Measurements from ENCODE around the gene EIF4B. TPM values are rescaled to one million over a fixed set of nuclear protein-coding genes. Genes with fewer than 3 reads are reported as not detected.

The EIF4B gene
- total RNA-seq, 2 donors from 2014 or later = 398 to 455 TPM

DNA sequence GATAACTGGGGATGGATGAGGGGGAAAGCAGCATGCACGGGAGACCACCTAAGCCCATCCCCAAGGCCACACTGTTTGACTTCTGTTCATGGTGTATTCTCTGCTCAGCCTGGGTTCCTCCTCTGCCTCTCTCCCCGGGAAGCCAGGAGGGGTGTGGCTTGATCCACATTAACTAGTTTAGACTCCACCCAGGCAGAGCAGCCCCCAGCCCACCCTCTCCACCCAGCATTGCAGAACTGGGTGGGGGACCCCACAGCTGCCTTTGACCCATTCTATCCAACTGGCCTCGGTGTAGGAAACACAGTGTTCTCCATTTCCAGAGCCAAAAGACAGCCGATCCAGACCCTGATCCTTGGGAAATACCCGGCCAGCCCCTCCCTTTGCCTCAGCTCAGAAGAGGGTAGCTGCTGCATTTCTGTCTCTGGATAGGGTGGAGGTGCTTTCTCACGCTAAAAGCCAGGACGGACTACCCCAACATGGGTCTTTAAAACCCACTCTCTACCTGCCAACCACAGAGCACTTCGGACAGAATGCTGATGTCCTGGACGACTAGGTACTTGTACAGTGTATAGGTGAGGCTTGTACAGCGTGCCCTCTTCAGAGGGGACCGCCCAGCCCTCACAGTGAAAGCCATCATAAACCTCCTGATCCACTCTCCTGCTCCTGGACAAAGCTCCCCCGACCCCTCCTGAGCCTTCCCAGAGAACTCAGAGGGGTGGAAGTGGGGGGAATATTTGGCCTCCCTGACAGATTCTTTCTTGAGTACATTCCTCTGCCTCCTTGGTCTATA, 63.6 kb downstream of the EIF4B start:
- H3K9ac ChIP-seq (ENCODE audit: low read depth in 2 of 2, low read length in 2 of 2) = no peak overlapping the region
- TF ChIP-seq, protein P1, sequence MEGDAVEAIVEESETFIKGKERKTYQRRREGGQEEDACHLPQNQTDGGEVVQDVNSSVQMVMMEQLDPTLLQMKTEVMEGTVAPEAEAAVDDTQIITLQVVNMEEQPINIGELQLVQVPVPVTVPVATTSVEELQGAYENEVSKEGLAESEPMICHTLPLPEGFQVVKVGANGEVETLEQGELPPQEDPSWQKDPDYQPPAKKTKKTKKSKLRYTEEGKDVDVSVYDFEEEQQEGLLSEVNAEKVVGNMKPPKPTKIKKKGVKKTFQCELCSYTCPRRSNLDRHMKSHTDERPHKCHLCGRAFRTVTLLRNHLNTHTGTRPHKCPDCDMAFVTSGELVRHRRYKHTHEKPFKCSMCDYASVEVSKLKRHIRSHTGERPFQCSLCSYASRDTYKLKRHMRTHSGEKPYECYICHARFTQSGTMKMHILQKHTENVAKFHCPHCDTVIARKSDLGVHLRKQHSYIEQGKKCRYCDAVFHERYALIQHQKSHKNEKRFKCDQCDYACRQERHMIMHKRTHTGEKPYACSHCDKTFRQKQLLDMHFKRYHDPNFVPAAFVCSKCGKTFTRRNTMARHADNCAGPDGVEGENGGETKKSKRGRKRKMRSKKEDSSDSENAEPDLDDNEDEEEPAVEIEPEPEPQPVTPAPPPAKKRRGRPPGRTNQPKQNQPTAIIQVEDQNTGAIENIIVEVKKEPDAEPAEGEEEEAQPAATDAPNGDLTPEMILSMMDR (IDR thresholded peaks at IDR 0.05) = no peak
- H3K9me3 ChIP-seq = no peaks in the 10 kb centered on the region
- no peak overlapping the region for H3K27ac ChIP-seq
- H3K27me3 ChIP-seq = no peaks in the 10 kb centered on the region
- H3K36me3 ChIP-seq = peaks cover 6% of the 10 kb centered on the region
- peak; percentile 24 for DNase-seq
- no peak overlapping the region for H3K4me3 ChIP-seq
- H3K4me1 ChIP-seq = no peaks in the 10 kb centered on the region
- intact Hi-C loops (cut with DNase I) = loop anchor here (5.0 kb wide), 1 partner anchor 127 kb away; no protein-coding TSS in a partner anchor

DNA sequence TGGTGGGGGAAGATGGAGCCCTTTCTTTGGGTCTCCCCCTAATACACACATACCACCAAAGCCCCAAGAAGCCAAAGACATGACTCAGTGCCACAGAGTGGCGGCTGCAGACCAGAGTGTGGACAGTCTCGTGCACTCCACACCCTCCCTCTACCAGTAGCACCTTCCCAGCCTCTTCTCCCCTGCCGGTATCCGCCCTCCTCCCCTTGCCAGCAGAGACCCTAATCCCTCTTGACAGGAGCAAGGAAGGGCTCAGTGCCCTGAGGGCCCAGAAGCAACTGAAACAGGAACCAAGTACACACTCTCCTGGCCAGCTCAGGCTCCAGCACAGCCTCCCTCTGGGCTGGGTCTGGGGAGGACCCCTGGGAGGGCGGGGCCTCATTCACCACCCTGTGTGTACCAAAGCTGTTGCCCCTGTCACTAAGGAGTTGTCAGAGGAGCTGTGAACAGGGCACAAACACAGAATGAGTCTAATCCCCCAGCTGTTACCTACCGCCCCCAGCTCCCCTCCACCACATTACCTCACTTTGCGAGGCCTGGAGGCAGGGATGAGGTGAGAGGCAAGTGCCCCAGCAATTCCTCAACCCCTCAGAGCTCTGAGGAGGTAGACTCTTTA, 64.7 kb downstream of the EIF4B start:
- Histone ChIP-seq H3K27me3 (no peaks in the 10 kb centered on the region), H3K4me3 (no peak overlapping the region), H3K9me3 (no peaks in the 10 kb centered on the region), H3K36me3 (peaks cover 9% of the 10 kb centered on the region), H3K9ac (ENCODE audit: low read depth in 2 of 2, low read length in 2 of 2) (no peak overlapping the region), H3K4me1 (no peaks in the 10 kb centered on the region), H3K27ac (no peak overlapping the region)
- no peak for DNase-seq
- intact Hi-C loops (cut with DNase I) = no loop called here
- TF ChIP-seq, protein P1 (IDR thresholded peaks at IDR 0.05) = no peak

DNA sequence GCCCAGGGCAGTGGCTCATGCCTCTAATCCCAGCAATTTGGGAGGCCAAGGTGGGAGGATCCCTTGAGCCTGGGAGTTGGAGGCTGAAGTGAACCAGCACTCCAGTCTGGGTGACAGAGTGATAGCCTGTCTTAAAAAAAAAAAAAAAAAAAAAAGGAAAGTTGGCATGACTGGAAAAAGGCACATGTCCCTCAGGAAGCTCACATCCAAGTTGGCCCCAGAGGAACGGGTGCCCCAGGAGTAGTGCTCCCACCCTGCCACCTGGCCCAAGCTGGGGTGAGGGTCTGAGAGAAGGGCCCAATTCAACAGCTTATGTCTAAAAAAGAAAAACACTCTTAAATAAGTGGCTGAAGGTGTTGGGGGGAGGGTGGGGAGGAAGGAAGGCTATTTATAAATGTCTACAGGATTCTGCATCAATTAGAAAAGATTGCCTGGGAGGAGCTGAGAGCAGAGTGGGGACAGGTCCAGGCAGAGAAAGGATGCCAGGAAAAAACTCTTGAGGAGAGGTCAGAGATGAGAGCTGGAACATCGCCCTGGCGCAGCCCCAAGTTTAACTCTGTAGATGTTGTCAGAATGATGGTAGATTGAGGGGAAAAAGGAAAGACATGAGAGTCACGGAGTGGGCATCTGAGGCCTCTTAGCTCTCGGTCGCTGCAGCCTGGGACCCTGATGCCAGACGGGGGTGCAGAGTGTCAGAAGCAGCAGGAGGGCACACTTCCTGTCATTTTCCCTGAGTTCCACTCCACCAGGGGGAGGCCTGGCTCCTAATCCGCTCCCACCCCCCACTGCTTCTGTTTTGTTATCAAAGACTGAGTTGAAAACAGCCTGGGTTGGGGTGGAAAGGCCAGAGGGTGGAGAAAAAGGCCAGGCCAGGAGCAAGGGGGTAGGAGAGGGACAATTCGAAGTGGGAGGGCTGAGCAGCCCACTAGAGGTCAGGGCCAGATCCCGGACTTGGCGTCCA, 65.6 kb downstream of the EIF4B start:
- intact Hi-C loops (cut with DNase I) = no loop called here
- Histone ChIP-seq H3K36me3 (peaks cover 9% of the 10 kb centered on the region), H3K9ac (ENCODE audit: low read depth in 2 of 2, low read length in 2 of 2) (no peak overlapping the region), H3K9me3 (no peaks in the 10 kb centered on the region), H3K27ac (peak overlapping the region; percentile 52), H3K4me1 (no peaks in the 10 kb centered on the region), H3K4me3 (no peak overlapping the region), H3K27me3 (no peaks in the 10 kb centered on the region)
- no peak for DNase-seq
- TF ChIP-seq, protein P1 (IDR thresholded peaks at IDR 0.05) = no peak

DNA sequence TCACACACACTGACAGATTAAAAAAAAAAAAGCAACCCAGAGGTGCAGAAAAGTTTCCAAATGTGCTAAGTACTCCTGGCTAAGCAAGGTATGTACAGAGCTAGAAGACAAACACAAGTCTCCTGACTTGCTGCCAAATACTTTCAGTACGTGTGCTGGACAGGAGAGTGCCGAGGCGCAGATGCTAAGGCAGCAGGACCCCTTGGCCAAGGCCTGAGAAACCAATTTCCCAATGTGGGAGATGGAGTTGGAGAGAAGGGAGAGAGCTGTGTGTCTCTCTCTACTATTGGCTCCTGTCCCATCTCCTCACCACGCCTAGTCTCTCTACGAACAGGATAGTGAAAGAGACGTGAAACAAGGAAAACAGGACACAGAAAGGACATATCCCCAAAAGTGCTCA, 67.6 kb downstream of the EIF4B start:
- H3K4me1 ChIP-seq = peaks cover 9% of the 10 kb centered on the region

More for the DNA sequence above, 67.6 kb downstream of the EIF4B start:
- no peaks in the 10 kb centered on the region for H3K9me3 ChIP-seq
- H3K4me3 ChIP-seq = no peak overlapping the region
- H3K27me3 ChIP-seq = no peaks in the 10 kb centered on the region
- intact Hi-C loops (cut with DNase I) = no loop called here
- H3K27ac ChIP-seq = no peak overlapping the region
- DNase-seq = no peak
- H3K9ac ChIP-seq (ENCODE audit: low read depth in 2 of 2, low read length in 2 of 2) = no peak overlapping the region
- TF ChIP-seq, protein P1 (IDR thresholded peaks at IDR 0.05) = no peak
- H3K36me3 ChIP-seq = peaks cover 9% of the 10 kb centered on the region

Measured in colonic mucosa (tissue), 4 donors.